Fibroblast of the conjunctiva (primary cell): Measurements from ENCODE around the gene TRIM17.

Experiments used
- DNase-seq: peaks from one replicate; pipeline ENCODE4 v3.0.0-alpha.2; 2010; ENCODE audit warnings: low read depth

TRIM17 gene

GRCh38 chr1:228416217-228416933, at the start of gene TRIM17:
TSS of gene TRIM17 (minus strand) at chr1:228416861. CDS start at chr1:228415072, 1,789 bp downstream.
- no peak for DNase-seq

- DNase-seq, result no peak
Measured at GRCh38 chr1:228465571-228466146, 49.0 kb upstream of the TRIM17 start.

GRCh38 chr1:228465141-228465540, 48.5 kb upstream of the TRIM17 start:
- DNase-seq, result no peak

- DNase-seq, result no peak
Measured at GRCh38 chr1:228464487-228464983, 47.9 kb upstream of the TRIM17 start.

GRCh38 chr1:228463559-228464455, 47.1 kb upstream of the TRIM17 start:
- DNase-seq, result no peak

- no peak for DNase-seq
Measured at GRCh38 chr1:228463009-228463558, 46.4 kb upstream of the TRIM17 start.

GRCh38 chr1:228462560-228462959, 45.9 kb upstream of the TRIM17 start:
- no peak for DNase-seq

GRCh38 chr1:228460821-228461220, 44.2 kb upstream of the TRIM17 start:
- DNase-seq, result no peak

- DNase-seq, result peak; percentile 74
Measured at GRCh38 chr1:228459091-228459993, 42.7 kb upstream of the TRIM17 start.

GRCh38 chr1:228457396-228458176, 40.9 kb upstream of the TRIM17 start:
- DNase-seq, result peak; percentile 98

GRCh38 chr1:228457017-228457395, 40.3 kb upstream of the TRIM17 start:
- no peak for DNase-seq

GRCh38 chr1:228456252-228457016, 39.8 kb upstream of the TRIM17 start:
- DNase-seq, result no peak

GRCh38 chr1:228455715-228456114, 39.1 kb upstream of the TRIM17 start:
- DNase-seq, result no peak

- DNase-seq, result no peak
Measured at GRCh38 chr1:228454238-228454637, 37.6 kb upstream of the TRIM17 start.

GRCh38 chr1:228453614-228454013, 37.0 kb upstream of the TRIM17 start:
- DNase-seq, result no peak

GRCh38 chr1:228453022-228453560, 36.4 kb upstream of the TRIM17 start:
- DNase-seq, result no peak

- DNase-seq, result no peak
Measured at GRCh38 chr1:228452194-228453021, 35.7 kb upstream of the TRIM17 start.

- DNase-seq, result no peak
Measured at GRCh38 chr1:228450200-228450599, 33.5 kb upstream of the TRIM17 start.

- no peak for DNase-seq
Measured at GRCh38 chr1:228448372-228448771, 31.7 kb upstream of the TRIM17 start.
